H9 (cell line): ENCODE data around the gene IFT80. TPM values are rescaled to one million over a fixed set of nuclear protein-coding genes. Genes with fewer than 3 reads are reported as not detected.

Experiments
- DNase-seq: peaks from one replicate; pipeline ENCODE4 v3.0.0-alpha.2; 2017
- H2AFZ ChIP-seq: one replicate; pipeline ENCODE4 v1.6.1; 2013; ENCODE audit warnings: mild to moderate bottlenecking, low read length, control low read depth, moderate library complexity
- H2AK5ac ChIP-seq: 2 replicates; pipeline ENCODE4 v1.6.1; 2013; ENCODE audit warnings: low read length, control low read depth, mixed read lengths; ENCODE audit not compliant: insufficient read length
- H2BK120ac ChIP-seq: one replicate; pipeline ENCODE4 v1.6.1; 2013; ENCODE audit warnings: low read depth, mild to moderate bottlenecking, low read length, control low read depth, inconsistent platforms; ENCODE audit not compliant: poor library complexity, severe bottlenecking
- H2BK12ac ChIP-seq: 2 replicates; pipeline ENCODE4 v1.6.1; 2013; ENCODE audit warnings: low read length, control low read depth, mixed read lengths, low read depth; ENCODE audit not compliant: insufficient read length
- H2BK15ac ChIP-seq: 2 replicates; pipeline ENCODE4 v1.6.1; 2013; ENCODE audit warnings: low read depth, low read length, control low read depth
- H2BK20ac ChIP-seq: one replicate; pipeline ENCODE4 v1.6.1; 2013; ENCODE audit warnings: low read depth, mild to moderate bottlenecking, low read length, control low read depth, inconsistent platforms; ENCODE audit not compliant: poor library complexity, severe bottlenecking
- H2BK5ac ChIP-seq: 2 replicates; pipeline ENCODE4 v1.6.1; 2013; ENCODE audit warnings: low read length, control low read depth, mixed read lengths; ENCODE audit not compliant: insufficient read length
- H3K14ac ChIP-seq: 2 replicates; pipeline ENCODE4 v1.6.1; 2013; ENCODE audit warnings: low read length, control low read depth; ENCODE audit not compliant: insufficient read depth
- H3K18ac ChIP-seq: 2 replicates; pipeline ENCODE4 v1.6.1; 2013; ENCODE audit warnings: low read depth, mild to moderate bottlenecking, mixed read lengths, low read length, control low read depth; ENCODE audit not compliant: insufficient read length
- H3K23ac ChIP-seq: 2 replicates; pipeline ENCODE4 v1.6.1; 2013; ENCODE audit warnings: low read length, control low read depth, mixed read lengths, low read depth; ENCODE audit not compliant: insufficient read length
- H3K23me2 ChIP-seq: 2 replicates; pipeline ENCODE4 v1.6.1; 2013; ENCODE audit warnings: low read depth, mild to moderate bottlenecking, mixed read lengths, low read length, control low read depth; ENCODE audit not compliant: insufficient read length, poor library complexity, severe bottlenecking
- H3K27ac ChIP-seq: 2 replicates; pipeline ENCODE4 v1.5.1; 2013; ENCODE audit warnings: low read length, control low read depth, mixed read lengths, low read depth; ENCODE audit not compliant: insufficient read length
- H3K27me3 ChIP-seq: 2 replicates; pipeline ENCODE4 v1.6.1; 2013; ENCODE audit warnings: low read length, control low read depth, inconsistent platforms; ENCODE audit not compliant: insufficient read depth
- H3K4ac ChIP-seq: 2 replicates; pipeline ENCODE4 v1.6.1; 2013; ENCODE audit warnings: low read depth, mild to moderate bottlenecking, control low read depth, inconsistent platforms, low read length, moderate library complexity
- H3K4me1 ChIP-seq: 2 replicates; pipeline ENCODE4 v1.6.1; 2013; ENCODE audit warnings: low read length, control low read depth, inconsistent platforms; ENCODE audit not compliant: insufficient read depth
- H3K4me2 ChIP-seq: 2 replicates; pipeline ENCODE4 v1.6.1; 2013; ENCODE audit warnings: low read length, control low read depth, mixed read lengths; ENCODE audit not compliant: insufficient read length, insufficient read depth
- H3K56ac ChIP-seq: 2 replicates; pipeline ENCODE4 v1.6.1; 2013; ENCODE audit warnings: low read depth, mild to moderate bottlenecking, mixed read lengths, low read length, control low read depth; ENCODE audit not compliant: insufficient read length
- H3K79me1 ChIP-seq: 2 replicates; pipeline ENCODE4 v1.6.1; 2013; ENCODE audit warnings: low read depth, mild to moderate bottlenecking, moderate library complexity, low read length, control low read depth, inconsistent platforms; ENCODE audit not compliant: insufficient read depth, poor library complexity, severe bottlenecking
- H3K79me2 ChIP-seq: 2 replicates; pipeline ENCODE4 v1.6.1; 2013; ENCODE audit warnings: low read length, control low read depth, inconsistent platforms; ENCODE audit not compliant: insufficient read depth
- H3K9ac ChIP-seq: 2 replicates; pipeline ENCODE4 v1.6.1; 2013; ENCODE audit warnings: low read length, control low read depth, mixed read lengths; ENCODE audit not compliant: insufficient read length; ENCODE audit errors: extremely low read depth
- H3K9me3 ChIP-seq: one replicate; pipeline ENCODE4 v1.6.1; 2013; ENCODE audit warnings: low read depth, low read length, inconsistent platforms; ENCODE audit not compliant: control insufficient read depth
- H3T11ph ChIP-seq: one replicate; pipeline ENCODE4 v1.6.1; 2013; ENCODE audit warnings: mild to moderate bottlenecking, low read length, control low read depth, inconsistent platforms
- H4K20me1 ChIP-seq: one replicate; pipeline ENCODE4 v1.6.1; 2013; ENCODE audit not compliant: control insufficient read depth, insufficient read length, insufficient read depth
- H4K5ac ChIP-seq: 2 replicates; pipeline ENCODE4 v1.6.1; 2013; ENCODE audit warnings: low read depth, mild to moderate bottlenecking, mixed read lengths, low read length, control low read depth; ENCODE audit not compliant: insufficient read length
- H4K8ac ChIP-seq: replicated peaks from 2 replicates; pipeline ENCODE4 v1.6.1; 2013; ENCODE audit warnings: low read length, control low read depth, mixed read lengths, low read depth; ENCODE audit not compliant: insufficient read length
- H4K91ac ChIP-seq: 2 replicates; pipeline ENCODE4 v1.6.1; 2013; ENCODE audit warnings: low read depth, mild to moderate bottlenecking, moderate library complexity, mixed read lengths, low read length, control low read depth; ENCODE audit not compliant: insufficient read length
- H3K27ac Mint-ChIP-seq, 3 experiments: 2 replicates in 2 of 3; 3 replicates in 1 of 3; pipeline ENCODE4 v1.8.0; 2020 to 2021; ENCODE audit warnings: mixed read lengths in 3 of 3, mild to moderate bottlenecking in 1 of 3, moderate library complexity in 1 of 3
- H3K27me3 Mint-ChIP-seq: 2 replicates; pipeline ENCODE4 v1.8.0; 2021; ENCODE audit warnings: low read depth, mild to moderate bottlenecking, moderate library complexity, mixed read lengths
- H3K36me3 Mint-ChIP-seq, 3 experiments: 2 replicates in 2 of 3; 3 replicates in 1 of 3; pipeline ENCODE4 v1.8.0; 2020 to 2021; ENCODE audit warnings: low read depth in 3 of 3, mixed read lengths in 3 of 3; ENCODE audit not compliant: insufficient read depth in 1 of 3
- H3K4me1 Mint-ChIP-seq, 2 experiments: 2 replicates each; pipeline ENCODE4 v1.8.0; 2020; ENCODE audit warnings: mixed read lengths in 2 of 2
- H3K4me3 Mint-ChIP-seq, 2 experiments: 2 replicates in 1 of 2; 3 replicates in 1 of 2; pipeline ENCODE4 v1.8.0; 2020 to 2021; ENCODE audit warnings: mild to moderate bottlenecking in 2 of 2, mixed read lengths in 2 of 2, moderate library complexity in 1 of 2
- H3K9me3 Mint-ChIP-seq, 2 experiments: 2 replicates in 1 of 2; 3 replicates in 1 of 2; pipeline ENCODE4 v1.8.0; 2020; ENCODE audit warnings: mild to moderate bottlenecking in 2 of 2, mixed read lengths in 2 of 2, moderate library complexity in 1 of 2
- CTCF ChIP-seq: fragments of 200-600 bp; sonication (generic); conservative IDR thresholded peaks from 3 replicates; pipeline ENCODE4 v1.8.0; 2021; ENCODE audit warnings: antibody characterized with exemption, mild to moderate bottlenecking
- WGBS: extraction: QIAGEN DNeasy Blood & Tissue Kit; methylation state at CpG from one replicate; pipeline ENCODE4 v1.1.7; 2013; ENCODE audit warnings: missing lambda C conversion rate, low lambda C conversion rate, mixed read lengths; ENCODE audit not compliant: insufficient read length; ENCODE audit errors: extremely low coverage; 5-methylcytosine and 5-hydroxymethylcytosine counted together
- total RNA-seq: library from RNA; stranded (reverse); gene quantifications from 2 replicates; pipeline ENCODE4 v1.2.1, GENCODE V29; 2021

The IFT80 gene
- total RNA-seq, 1 experiment from 2014 or later, result 29.0 TPM

GRCh38 chr3:160435095-160435494 lies 36.1 kb upstream of the IFT80 start:
- Mint-ChIP-seq H3K9me3 (no peaks in the 10 kb centered on the region), H3K27ac (no peak overlapping the region), H3K27me3 (no peaks in the 10 kb centered on the region; the same call in 1 of the 2 replicates), H3K4me3 (no peak overlapping the region), H3K4me1 (peaks cover 14 to 15% of the 10 kb centered on the region in 2 experiments; a peak in 2 of 4 replicates), H3K36me3 (peaks cover 38 to 81% (median 70%) of the 10 kb centered on the region in 3 experiments; a peak in 6 of 7 replicates)
- no peaks in the 10 kb centered on the region for H3K23me2 ChIP-seq
- no peak overlapping the region for H3K4ac ChIP-seq
- peaks cover 7% of the 10 kb centered on the region for H3K79me1 ChIP-seq
- H3K27ac ChIP-seq, result no peak overlapping the region
- no peak overlapping the region for H4K8ac ChIP-seq
- no peak for DNase-seq
- no peak overlapping the region for H2BK120ac ChIP-seq
- H2BK20ac ChIP-seq, result no peak overlapping the region
- H3K9ac ChIP-seq, result no peak overlapping the region
- no peak overlapping the region for H2BK12ac ChIP-seq
- no peak overlapping the region for H4K91ac ChIP-seq
- no peak overlapping the region for H3K23ac ChIP-seq
- no peak overlapping the region for H3T11ph ChIP-seq
- H2BK5ac ChIP-seq, result no peak overlapping the region
- H3K4me2 ChIP-seq, result no peak overlapping the region
- H2BK15ac ChIP-seq, result no peak overlapping the region
- no peaks in the 10 kb centered on the region for H3K4me1 ChIP-seq
- H4K20me1 ChIP-seq, result no peaks in the 10 kb centered on the region
- no peak overlapping the region for H2AK5ac ChIP-seq
- WGBS, result no CpG with 5 or more reads among the region's 2 CpGs
- H3K18ac ChIP-seq, result no peak overlapping the region
- no peaks in the 10 kb centered on the region for H3K9me3 ChIP-seq
- peaks cover 4% of the 10 kb centered on the region; the same call in 1 of the 2 replicates for H3K79me2 ChIP-seq
- H3K27me3 ChIP-seq, result no peaks in the 10 kb centered on the region
- no peak overlapping the region for H3K56ac ChIP-seq
- TF ChIP-seq CTCF, result no peak
- no peak overlapping the region for H2AFZ ChIP-seq
- H4K5ac ChIP-seq, result no peak overlapping the region
- H3K14ac ChIP-seq, result no peak overlapping the region
